CD8-positive, alpha-beta memory T cell (primary cell): ENCODE measurements around the gene SYT13. TPM values are rescaled to one million over a fixed set of nuclear protein-coding genes. Genes with fewer than 3 reads are reported as not detected.

ENCODE experiments used
- CTCF ChIA-PET: fragments of 350-600 bp; sonication (Branson Sonifier 250); formaldehyde crosslinking; loops from one replicate; lab custom pipeline; 2021; ENCODE audit warnings: antibody characterized with exemption; lab: Charles Lee
- POLR2A ChIA-PET: fragments of 350-600 bp; sonication (Branson Sonifier 250); formaldehyde crosslinking; loops from one replicate; lab custom pipeline; 2021; ENCODE audit warnings: antibody characterized with exemption; lab: Charles Lee
- DNase-seq, 5 donors: peaks; one replicate each; pipeline versions ENCODE4 v3.0.0 to v3.0.0-alpha.2; 2020 to 2022; ENCODE audit warnings: mixed read lengths in 1 of 5
- H3K27ac ChIP-seq: one replicate; pipeline ENCODE4 v1.7.0; 2013; ENCODE audit warnings: low read depth, mild to moderate bottlenecking, low read length, moderate library complexity
- H3K27me3 ChIP-seq: 2 replicates; pipeline ENCODE4 v1.7.0; 2013; ENCODE audit warnings: low read length, mild to moderate bottlenecking; ENCODE audit not compliant: insufficient read depth, poor library complexity, severe bottlenecking
- H3K36me3 ChIP-seq: 2 replicates; pipeline ENCODE4 v1.7.0; 2013; ENCODE audit warnings: mild to moderate bottlenecking, low read length, moderate library complexity; ENCODE audit not compliant: insufficient read depth
- H3K4me1 ChIP-seq: 2 replicates; pipeline ENCODE4 v1.7.0; 2013; ENCODE audit warnings: mild to moderate bottlenecking, low read length, moderate library complexity; ENCODE audit not compliant: insufficient read depth
- H3K4me3 ChIP-seq: 2 replicates; pipeline ENCODE4 v1.7.0; 2013; ENCODE audit warnings: mild to moderate bottlenecking, low read length
- H3K9me3 ChIP-seq: 2 replicates; pipeline ENCODE4 v1.7.0; 2013; ENCODE audit warnings: mild to moderate bottlenecking, low read length
- H3K27ac Mint-ChIP-seq, 8 donors: one replicate each; pipeline ENCODE4 v1.8.0; 2020 to 2021; ENCODE audit warnings: mixed read lengths in 8 of 8, mild to moderate bottlenecking in 6 of 8, inconsistent platforms in 3 of 8, moderate library complexity in 3 of 8
- H3K27me3 Mint-ChIP-seq, 2 donors: one replicate each; pipeline ENCODE4 v1.8.0; 2020 to 2021; ENCODE audit warnings: mixed read lengths in 2 of 2, mild to moderate bottlenecking in 1 of 2, moderate library complexity in 1 of 2
- H3K36me3 Mint-ChIP-seq, 3 donors: one replicate each; pipeline ENCODE4 v1.8.0; 2020 to 2021; ENCODE audit warnings: mixed read lengths in 3 of 3, inconsistent platforms in 1 of 3, mild to moderate bottlenecking in 1 of 3
- H3K4me1 Mint-ChIP-seq, 3 donors: one replicate each; pipeline ENCODE4 v1.8.0; 2020 to 2021; ENCODE audit warnings: mixed read lengths in 3 of 3, inconsistent platforms in 1 of 3, mild to moderate bottlenecking in 1 of 3
- H3K4me3 Mint-ChIP-seq, 7 donors: one replicate each; pipeline ENCODE4 v1.8.0; 2020 to 2021; ENCODE audit warnings: mixed read lengths in 7 of 7, mild to moderate bottlenecking in 6 of 7, moderate library complexity in 4 of 7, inconsistent platforms in 2 of 7
- H3K9me3 Mint-ChIP-seq, 5 donors: one replicate each; pipeline ENCODE4 v1.8.0; 2020 to 2022; ENCODE audit warnings: mixed read lengths in 5 of 5, mild to moderate bottlenecking in 3 of 5, moderate library complexity in 2 of 5, inconsistent platforms in 1 of 5
- polyA plus RNA-seq: library from polyadenylated mRNA; unstranded; fragments of 300-500 nt; fragmentation: Illumina TruSeq; gene quantifications from one replicate; pipeline ENCODE4 v1.2.3, GENCODE V29; 2021
- total RNA-seq, 2 experiments: library from RNA; stranded (reverse); gene quantifications; one replicate each; pipeline ENCODE4 v1.2.3, GENCODE V29; 2021

The SYT13 gene
- total and polyA plus RNA-seq, 3 experiments from 2014 or later = not detected

GRCh38 chr11:45225961-45226871 lies 59.9 kb downstream of the SYT13 start:
- Histone ChIP-seq H3K27me3 (no peaks in the 10 kb centered on the region), H3K4me1 (no peaks in the 10 kb centered on the region), H3K4me3 (no peak overlapping the region), H3K27ac (no peak overlapping the region), H3K9me3 (no peaks in the 10 kb centered on the region), H3K36me3 (no peaks in the 10 kb centered on the region)
- Mint-ChIP-seq H3K36me3 (peaks cover 0 to 61% (median 18%) of the 10 kb centered on the region in 3 donors), H3K9me3 (no peaks in the 10 kb centered on the region), H3K4me3 (no peak overlapping the region), H3K4me1 (no peaks in the 10 kb centered on the region), H3K27ac (peak overlapping the region in 1 of 8 donors; percentile 47), H3K27me3 (no peaks in the 10 kb centered on the region)
- POLR2A ChIA-PET = no interaction called here
- no peak for DNase-seq
- CTCF ChIA-PET = no interaction called here

- Histone ChIP-seq H3K4me1 (no peaks in the 10 kb centered on the region), H3K9me3 (no peaks in the 10 kb centered on the region), H3K4me3 (no peak overlapping the region), H3K27ac (no peak overlapping the region), H3K36me3 (no peaks in the 10 kb centered on the region), H3K27me3 (no peaks in the 10 kb centered on the region)
- ChIA-PET POLR2A (no interaction called here), CTCF (no interaction called here)
- no peak for DNase-seq
- no peak overlapping the region for H3K4me3 Mint-ChIP-seq
- no peaks in the 10 kb centered on the region for H3K4me1 Mint-ChIP-seq
- peaks cover 0 to 67% (median 24%) of the 10 kb centered on the region in 3 donors for H3K36me3 Mint-ChIP-seq
- no peaks in the 10 kb centered on the region for H3K9me3 Mint-ChIP-seq
- H3K27ac Mint-ChIP-seq = peak overlapping the region in 1 of 8 donors; percentile 42
- no peaks in the 10 kb centered on the region for H3K27me3 Mint-ChIP-seq
Observed at GRCh38 chr11:45225277-45225676, 60.9 kb downstream of the SYT13 start.

GRCh38 chr11:45224766-45225165 lies 61.4 kb downstream of the SYT13 start:
- Mint-ChIP-seq H3K27me3 (no peaks in the 10 kb centered on the region), H3K4me3 (no peak overlapping the region), H3K36me3 (peaks cover 0 to 72% (median 24%) of the 10 kb centered on the region in 3 donors), H3K9me3 (no peaks in the 10 kb centered on the region), H3K4me1 (no peaks in the 10 kb centered on the region), H3K27ac (no peak overlapping the region)
- ChIA-PET CTCF (no interaction called here), POLR2A (no interaction called here)
- DNase-seq = no peak
- Histone ChIP-seq H3K27ac (no peak overlapping the region), H3K4me1 (no peaks in the 10 kb centered on the region), H3K27me3 (no peaks in the 10 kb centered on the region), H3K4me3 (no peak overlapping the region), H3K9me3 (no peaks in the 10 kb centered on the region), H3K36me3 (no peaks in the 10 kb centered on the region)

- DNase-seq = no peak
- H3K4me3 ChIP-seq = no peak overlapping the region
- Mint-ChIP-seq H3K4me3 (no peak overlapping the region), H3K9me3 (no peaks in the 10 kb centered on the region), H3K36me3 (peaks cover 0 to 72% (median 24%) of the 10 kb centered on the region in 3 donors), H3K27ac (no peak overlapping the region), H3K4me1 (no peaks in the 10 kb centered on the region), H3K27me3 (no peaks in the 10 kb centered on the region)
- ChIA-PET CTCF (interaction anchor here (1.0 kb wide), 1 partner anchor 10 kb away, joined by 3 read pairs; no protein-coding TSS in a partner anchor), POLR2A (no interaction called here)
- no peak overlapping the region for H3K27ac ChIP-seq
- no peaks in the 10 kb centered on the region for H3K9me3 ChIP-seq
- no peaks in the 10 kb centered on the region for H3K27me3 ChIP-seq
- H3K4me1 ChIP-seq = no peaks in the 10 kb centered on the region
- H3K36me3 ChIP-seq = no peaks in the 10 kb centered on the region
Observed at GRCh38 chr11:45223496-45223895, 62.6 kb downstream of the SYT13 start.

GRCh38 chr11:45219411-45219810 lies 66.7 kb downstream of the SYT13 start:
- H3K4me1 Mint-ChIP-seq = peaks cover 0 to 5% (median 4%) of the 10 kb centered on the region in 3 donors
- H3K27ac ChIP-seq = no peak overlapping the region
- H3K27me3 Mint-ChIP-seq = no peaks in the 10 kb centered on the region
- ChIA-PET POLR2A (no interaction called here), CTCF (no interaction called here)
- no peak overlapping the region for H3K27ac Mint-ChIP-seq
- no peaks in the 10 kb centered on the region for H3K36me3 ChIP-seq
- no peaks in the 10 kb centered on the region for H3K27me3 ChIP-seq
- H3K36me3 Mint-ChIP-seq = peaks cover 0 to 38% (median 19%) of the 10 kb centered on the region in 3 donors
- H3K9me3 Mint-ChIP-seq = no peaks in the 10 kb centered on the region
- DNase-seq = no peak
- no peak overlapping the region for H3K4me3 Mint-ChIP-seq
- no peaks in the 10 kb centered on the region for H3K4me1 ChIP-seq
- H3K9me3 ChIP-seq = no peaks in the 10 kb centered on the region
- H3K4me3 ChIP-seq = no peak overlapping the region

GRCh38 chr11:45218705-45219104 lies 67.4 kb downstream of the SYT13 start:
- DNase-seq = no peak
- CTCF ChIA-PET = no interaction called here

GRCh38 chr11:45217991-45218390 lies 68.2 kb downstream of the SYT13 start:
- Histone ChIP-seq H3K27me3 (no peaks in the 10 kb centered on the region), H3K27ac (no peak overlapping the region), H3K9me3 (no peaks in the 10 kb centered on the region), H3K36me3 (no peaks in the 10 kb centered on the region), H3K4me1 (no peaks in the 10 kb centered on the region), H3K4me3 (no peak overlapping the region)
- peaks cover 0 to 5% (median 4%) of the 10 kb centered on the region in 3 donors for H3K4me1 Mint-ChIP-seq
- CTCF ChIA-PET = no interaction called here
- H3K27me3 Mint-ChIP-seq = no peaks in the 10 kb centered on the region
- POLR2A ChIA-PET = no interaction called here
- H3K27ac Mint-ChIP-seq = no peak overlapping the region
- no peak for DNase-seq
- H3K36me3 Mint-ChIP-seq = peaks cover 0 to 36% (median 16%) of the 10 kb centered on the region in 3 donors
- H3K9me3 Mint-ChIP-seq = no peaks in the 10 kb centered on the region
- H3K4me3 Mint-ChIP-seq = no peak overlapping the region

More at GRCh38 chr11:45218705-45219104, 67.4 kb downstream of the SYT13 start:
- H3K27ac ChIP-seq = no peak overlapping the region
- Mint-ChIP-seq H3K4me3 (no peak overlapping the region), H3K27ac (no peak overlapping the region), H3K36me3 (peaks cover 0 to 33% (median 17%) of the 10 kb centered on the region in 3 donors), H3K9me3 (no peaks in the 10 kb centered on the region), H3K4me1 (peaks cover 0 to 5% (median 4%) of the 10 kb centered on the region in 3 donors), H3K27me3 (no peaks in the 10 kb centered on the region)
- no peaks in the 10 kb centered on the region for H3K4me1 ChIP-seq
- H3K9me3 ChIP-seq = no peaks in the 10 kb centered on the region
- POLR2A ChIA-PET = no interaction called here
- H3K36me3 ChIP-seq = no peaks in the 10 kb centered on the region
- no peaks in the 10 kb centered on the region for H3K27me3 ChIP-seq
- H3K4me3 ChIP-seq = no peak overlapping the region

GRCh38 chr11:45216901-45217300 lies 69.2 kb downstream of the SYT13 start:
- H3K27ac ChIP-seq = no peak overlapping the region
- DNase-seq = no peak
- CTCF ChIA-PET = no interaction called here

More at GRCh38 chr11:45216901-45217300, 69.2 kb downstream of the SYT13 start:
- peaks cover 0 to 40% (median 15%) of the 10 kb centered on the region in 3 donors for H3K36me3 Mint-ChIP-seq
- Histone ChIP-seq H3K9me3 (no peaks in the 10 kb centered on the region), H3K27me3 (no peaks in the 10 kb centered on the region), H3K4me3 (no peak overlapping the region), H3K36me3 (no peaks in the 10 kb centered on the region), H3K4me1 (no peaks in the 10 kb centered on the region)
- no peaks in the 10 kb centered on the region for H3K27me3 Mint-ChIP-seq
- no peaks in the 10 kb centered on the region for H3K9me3 Mint-ChIP-seq
- peaks cover 0 to 5% (median 4%) of the 10 kb centered on the region in 3 donors for H3K4me1 Mint-ChIP-seq
- H3K4me3 Mint-ChIP-seq = no peak overlapping the region
- POLR2A ChIA-PET = no interaction called here
- H3K27ac Mint-ChIP-seq = no peak overlapping the region
